Activated CD4-positive, alpha-beta T cell treated with anti-CD3 and anti-CD28 coated beads for 36 hours (primary cell): ENCODE data around the gene MIER1. TPM values are rescaled to one million over a fixed set of nuclear protein-coding genes. Genes with fewer than 3 reads are reported as not detected.

Source experiments
- ATAC-seq: fragments of 200-7000 bp; cut with Tn5 transposase; one replicate; pipeline ENCODE4 v1.10.0; 2021; ENCODE audit warnings: mild to moderate bottlenecking, moderate library complexity
- CTCF ChIA-PET: fragments of 350-600 bp; sonication (Branson Sonifier 250); formaldehyde crosslinking; loops from one replicate; lab custom pipeline; 2021; ENCODE audit warnings: antibody characterized with exemption; lab: Charles Lee
- POLR2A ChIA-PET: fragments of 350-600 bp; sonication (Branson Sonifier 250); formaldehyde crosslinking; loops from one replicate; lab custom pipeline; 2021; ENCODE audit warnings: antibody characterized with exemption, inconsistent platforms; lab: Charles Lee
- DNase-seq: peaks from one replicate; pipeline ENCODE4 v3.0.0-alpha.2; 2020
- H3K27ac Mint-ChIP-seq: one replicate; pipeline ENCODE4 v1.8.0; 2021; ENCODE audit warnings: mixed read lengths
- H3K27me3 Mint-ChIP-seq: one replicate; pipeline ENCODE4 v1.8.0; 2021; ENCODE audit warnings: mixed read lengths
- H3K36me3 Mint-ChIP-seq: one replicate; pipeline ENCODE4 v1.8.0; 2021; ENCODE audit warnings: low read depth, mixed read lengths
- H3K4me1 Mint-ChIP-seq: one replicate; pipeline ENCODE4 v1.8.0; 2021; ENCODE audit warnings: mixed read lengths
- H3K4me3 Mint-ChIP-seq: one replicate; pipeline ENCODE4 v1.8.0; 2021; ENCODE audit warnings: mild to moderate bottlenecking, moderate library complexity, mixed read lengths
- H3K9me3 Mint-ChIP-seq: one replicate; pipeline ENCODE4 v1.8.0; 2021; ENCODE audit warnings: low read depth, mixed read lengths
- intact Hi-C, 2 experiments: fragments of 100-400 bp; cut with DNase I in 1 of 2; cut with micrococcal nuclease in 1 of 2; formaldehyde crosslinking; loops; one replicate each; pipeline versions ENCODE4 v1.14.2 to v1.15.1; 2022 to 2024; cut with DNase I, micrococcal nuclease
- total RNA-seq, 2 experiments: library from RNA; stranded (reverse); gene quantifications; one replicate each; pipeline ENCODE4 v1.2.3, GENCODE V29; 2021

The MIER1 gene
- total RNA-seq, 2 experiments from 2014 or later, result 49.7 to 51.5 TPM

DNA sequence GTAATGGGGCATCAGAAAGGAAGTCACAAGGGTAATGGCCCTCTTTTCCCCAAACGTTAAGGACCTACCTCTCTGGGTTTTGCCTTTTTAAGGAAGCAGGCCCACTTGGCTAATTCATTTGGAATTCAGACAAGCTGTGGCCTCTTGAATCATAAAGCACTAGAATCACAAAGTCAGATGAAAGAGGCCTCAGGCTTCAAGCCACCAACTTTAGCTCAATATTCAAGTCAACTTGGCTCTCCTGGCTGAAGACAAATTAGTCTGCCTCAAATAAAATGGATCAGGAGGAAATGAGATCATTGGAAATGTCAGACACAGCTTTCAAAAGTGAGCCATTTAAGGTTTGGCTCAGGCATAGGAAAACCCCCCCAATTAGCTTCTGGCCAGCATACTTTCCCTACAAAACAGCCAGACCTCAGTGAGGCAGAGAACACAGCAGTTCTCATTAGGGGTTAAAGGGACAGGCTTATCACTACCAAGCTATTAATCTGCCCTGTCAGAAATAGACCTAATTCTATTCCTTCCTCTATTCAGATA, 94.9 kb downstream of the MIER1 start:
- H3K27me3 Mint-ChIP-seq, result no peaks in the 10 kb centered on the region
- CTCF ChIA-PET, result interaction anchor here (0.8 to 1.9 kb wide), 5 partner anchors 15 to 195 kb away, joined by 3 to 4 read pairs (median 3); no protein-coding TSS in a partner anchor
- intact Hi-C loops, result no loop called here
- POLR2A ChIA-PET, result no interaction called here
- H3K36me3 Mint-ChIP-seq, result peaks cover 35% of the 10 kb centered on the region
- H3K27ac Mint-ChIP-seq, result peak overlapping the region; percentile 21
- H3K4me1 Mint-ChIP-seq, result no peaks in the 10 kb centered on the region
- H3K9me3 Mint-ChIP-seq, result no peaks in the 10 kb centered on the region
- no peak for ATAC-seq
- H3K4me3 Mint-ChIP-seq, result no peak overlapping the region
- no peak for DNase-seq

DNA sequence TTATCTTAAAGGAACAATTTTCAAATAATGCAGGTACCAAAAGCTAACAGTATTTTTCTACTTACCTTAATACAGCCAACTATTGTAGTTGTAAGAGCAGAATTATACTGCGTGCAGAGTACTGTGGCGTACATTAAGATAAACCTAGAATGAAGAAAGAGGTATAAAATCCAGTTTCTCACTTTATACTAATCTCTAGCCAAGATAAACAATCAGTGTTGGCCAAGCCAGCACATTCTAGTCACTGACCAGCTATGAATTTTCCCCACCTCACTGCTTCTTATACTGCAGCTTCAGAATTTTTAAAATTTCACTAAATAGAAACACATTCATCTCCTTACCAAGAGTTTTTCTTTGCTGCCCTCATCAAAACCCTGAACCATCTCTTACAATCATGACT, 95.5 kb downstream of the MIER1 start:
- DNase-seq, result no peak
- no peak overlapping the region for H3K4me3 Mint-ChIP-seq
- H3K36me3 Mint-ChIP-seq, result peaks cover 38% of the 10 kb centered on the region
- intact Hi-C loops, result no loop called here
- no peaks in the 10 kb centered on the region for H3K9me3 Mint-ChIP-seq
- no peak overlapping the region for H3K27ac Mint-ChIP-seq
- CTCF ChIA-PET, result interaction anchor here (0.8 to 1.9 kb wide), 4 partner anchors 14 to 194 kb away, joined by 3 to 4 read pairs (median 4); no protein-coding TSS in a partner anchor
- POLR2A ChIA-PET, result no interaction called here
- no peak for ATAC-seq
- H3K4me1 Mint-ChIP-seq, result no peaks in the 10 kb centered on the region
- no peaks in the 10 kb centered on the region for H3K27me3 Mint-ChIP-seq

DNA sequence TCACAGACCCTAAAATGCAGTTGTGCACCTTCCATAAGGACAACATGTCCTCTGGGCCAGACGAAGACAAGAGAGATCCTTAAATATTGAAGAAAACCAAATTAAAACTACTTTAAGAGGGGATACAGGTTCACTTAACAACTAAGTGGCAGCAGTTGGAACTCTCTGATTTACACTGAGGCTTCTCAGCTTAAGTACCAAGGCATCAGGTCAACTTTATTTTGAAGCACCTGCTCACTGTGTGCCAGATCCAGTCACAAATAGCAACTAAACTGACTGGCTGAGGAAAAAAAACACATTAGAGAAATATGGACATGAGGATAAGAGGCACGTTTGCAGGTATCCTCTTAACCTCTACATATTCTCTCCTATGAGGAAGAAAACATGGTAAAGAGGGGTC, 96.0 kb downstream of the MIER1 start:
- Mint-ChIP-seq H3K4me3 (no peak overlapping the region), H3K27ac (no peak overlapping the region), H3K27me3 (no peaks in the 10 kb centered on the region), H3K9me3 (no peaks in the 10 kb centered on the region), H3K36me3 (peaks cover 37% of the 10 kb centered on the region), H3K4me1 (no peaks in the 10 kb centered on the region)
- POLR2A ChIA-PET, result no interaction called here
- intact Hi-C loops, result no loop called here
- ATAC-seq, result no peak
- no peak for DNase-seq
- CTCF ChIA-PET, result interaction anchor here (0.8 to 1.9 kb wide), 3 partner anchors 16 to 194 kb away, joined by 3 to 4 read pairs (median 4); no protein-coding TSS in a partner anchor

DNA sequence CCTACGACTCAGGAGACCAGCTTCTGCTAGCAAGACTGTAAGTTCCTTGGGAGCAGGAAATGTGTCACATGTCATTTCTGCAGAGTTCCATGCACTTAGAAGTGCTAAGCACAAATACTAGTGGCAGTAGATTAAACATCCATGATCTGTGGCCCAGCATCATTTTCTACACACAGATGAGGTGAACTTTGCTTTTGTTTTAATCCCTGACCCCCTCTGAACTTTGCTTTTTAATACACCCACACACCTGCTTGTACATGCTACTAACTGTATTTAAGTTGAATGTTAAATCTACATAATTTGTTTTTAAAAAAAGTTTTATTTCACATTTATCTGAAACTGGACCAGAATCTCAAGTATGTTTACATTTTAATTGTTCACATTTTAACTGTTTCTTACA, 104.7 kb downstream of the MIER1 start:
- ChIA-PET POLR2A (no interaction called here), CTCF (interaction anchor here (0.8 to 1.3 kb wide), 3 partner anchors 11 to 119 kb away, joined by 3 to 6 read pairs (median 4); no protein-coding TSS in a partner anchor)
- Mint-ChIP-seq H3K4me1 (no peaks in the 10 kb centered on the region), H3K27me3 (no peaks in the 10 kb centered on the region), H3K4me3 (no peak overlapping the region), H3K27ac (no peak overlapping the region), H3K36me3 (peaks cover 28% of the 10 kb centered on the region), H3K9me3 (no peaks in the 10 kb centered on the region)
- intact Hi-C loops, result no loop called here
- DNase-seq, result no peak
- no peak for ATAC-seq

DNA sequence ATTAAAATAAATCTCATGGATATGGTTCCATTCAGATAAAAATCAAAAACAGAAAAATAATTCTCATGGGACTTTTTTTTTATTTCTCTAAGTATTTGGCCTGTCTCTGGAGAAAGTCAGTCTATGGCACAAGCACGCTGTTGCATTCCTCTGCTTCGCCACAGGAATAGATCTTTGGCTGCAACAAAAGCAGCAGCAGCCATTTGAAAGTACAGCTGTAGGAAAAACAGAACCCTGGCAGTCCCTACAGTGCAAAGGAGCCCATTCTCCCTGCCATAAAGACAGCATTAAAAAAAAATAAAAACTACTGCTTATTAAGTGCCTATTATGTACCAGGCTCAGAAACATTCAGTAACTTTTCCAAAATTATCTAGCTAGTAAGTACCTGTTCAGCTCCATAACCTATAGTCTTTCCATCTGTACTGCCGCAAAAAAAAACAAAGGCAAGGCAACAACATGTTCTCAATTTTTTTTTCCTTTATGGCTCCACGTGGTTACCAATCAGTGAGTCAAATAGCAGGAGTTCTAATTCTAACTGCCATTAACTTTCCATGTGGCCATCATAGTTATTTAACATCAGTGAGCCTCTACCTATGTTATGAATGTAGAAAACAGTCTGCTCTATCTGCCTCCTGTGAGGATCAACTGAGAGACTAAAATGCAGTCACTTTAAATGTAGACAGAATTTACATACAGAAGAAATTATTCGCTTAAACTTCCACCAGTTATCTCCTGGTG, 106.5 kb downstream of the MIER1 start:
- POLR2A ChIA-PET, result no interaction called here
- no peak overlapping the region for H3K27ac Mint-ChIP-seq

DNA sequence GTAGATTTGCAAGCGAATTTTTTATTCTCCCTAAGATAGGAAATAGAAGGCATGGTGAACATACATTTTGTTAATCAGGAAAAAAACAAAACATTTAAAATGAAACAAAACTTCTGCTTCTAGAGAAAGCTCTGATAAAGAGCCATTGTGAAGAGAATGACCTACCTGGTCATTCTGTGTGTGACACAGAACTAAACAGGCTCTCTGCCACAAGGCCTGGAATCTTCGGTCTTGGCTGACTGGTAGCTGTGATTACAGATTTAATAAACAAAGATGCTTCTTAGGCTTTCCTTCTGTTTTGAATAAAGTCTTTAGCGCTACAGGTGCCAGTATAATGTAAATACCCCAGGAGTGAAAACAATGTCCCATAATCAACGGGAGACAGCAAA, 107.1 kb downstream of the MIER1 start:
- H3K4me3 Mint-ChIP-seq, result no peak overlapping the region
- DNase-seq (no peak), ATAC-seq (no peak)
- ChIA-PET POLR2A (no interaction called here), CTCF (no interaction called here)
- intact Hi-C loops, result no loop called here
- H3K27me3 Mint-ChIP-seq, result no peaks in the 10 kb centered on the region
- H3K36me3 Mint-ChIP-seq, result peaks cover 38% of the 10 kb centered on the region
- no peaks in the 10 kb centered on the region for H3K9me3 Mint-ChIP-seq
- no peaks in the 10 kb centered on the region for H3K4me1 Mint-ChIP-seq
- no peak overlapping the region for H3K27ac Mint-ChIP-seq

More for the DNA sequence above, 106.5 kb downstream of the MIER1 start:
- Mint-ChIP-seq H3K36me3 (peaks cover 33% of the 10 kb centered on the region), H3K4me1 (no peaks in the 10 kb centered on the region), H3K4me3 (no peak overlapping the region), H3K27me3 (no peaks in the 10 kb centered on the region), H3K9me3 (no peaks in the 10 kb centered on the region)
- intact Hi-C loops, result no loop called here
- DNase-seq (no peak), ATAC-seq (no peak)
- CTCF ChIA-PET, result no interaction called here

Other genes starting within 250 kb of the MIER1 start
- gene DYNLT5, start 172.5 kb upstream of the MIER1 start, total RNA-seq, result not detected
- not detected for gene INSL5, start 123.7 kb upstream of the MIER1 start, total RNA-seq
- gene DNAI4, start 134 bp upstream of the MIER1 start, total RNA-seq, result 1 to 10 TPM in 1 of 2 experiments, under 1 TPM in 1; 0.87 to 3.6 TPM
- gene SLC35D1, start 129.2 kb downstream of the MIER1 start, total RNA-seq, result 10 to 100 TPM in 1 of 2 experiments, 1 to 10 TPM in 1; 8.7 to 10.3 TPM
- under 1 TPM in 1 of 2 experiments, not detected in 1; 0.11 TPM for gene C1orf141, start 210.0 kb downstream of the MIER1 start, total RNA-seq
- 1 to 10 TPM; 7.1 to 9.3 TPM for gene IL23R, start 241.5 kb downstream of the MIER1 start, total RNA-seq